GM21515 (cell line): ENCODE data around the gene RPS15.
A peak's percentile ranks its signal among the peaks of the same experiment; 100 is the strongest.
"Not testable (repeated sequence)": the region's sequence is repeated elsewhere in the genome, so short reads cannot be mapped to it uniquely, and the experiment has no call there.

Experiments
- ATAC-seq: cut with Tn5 transposase; IDR thresholded peaks from one replicate; pipeline ENCODE4 v1.9.1; 2021; ENCODE audit not compliant: unreplicated experiment

The RPS15 gene

GRCh38 chr19:1433119-1434039 lies 4.8 kb upstream of the RPS15 start:
- ATAC-seq, result no peak

GRCh38 chr19:1434040-1434366 lies 4.2 kb upstream of the RPS15 start:
- ATAC-seq, result no peak

DNA sequence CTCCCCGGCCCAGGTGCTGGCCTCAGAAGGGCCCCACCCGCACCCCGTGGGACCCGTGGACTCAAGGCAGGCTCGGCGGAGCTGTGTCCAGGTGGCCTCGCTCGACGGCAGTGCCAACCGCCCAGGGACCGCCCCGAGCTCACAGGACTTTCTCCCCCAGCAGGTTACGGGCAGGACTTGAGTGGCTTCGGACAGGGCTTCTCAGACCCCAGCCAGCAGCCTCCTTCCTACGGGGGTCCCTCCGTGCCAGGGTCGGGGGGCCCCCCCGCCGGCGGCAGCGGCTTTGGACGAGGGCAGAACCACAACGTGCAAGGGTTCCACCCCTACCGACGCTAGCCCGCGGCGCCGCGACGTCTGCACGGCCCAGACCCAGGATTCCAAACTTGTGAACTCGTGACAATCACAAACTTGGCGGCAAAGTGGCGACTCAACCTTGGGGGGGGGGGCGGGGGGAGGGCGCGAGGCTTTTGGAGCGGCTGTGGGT lies 3.6 kb upstream of the RPS15 start:
- no peak for ATAC-seq

DNA sequence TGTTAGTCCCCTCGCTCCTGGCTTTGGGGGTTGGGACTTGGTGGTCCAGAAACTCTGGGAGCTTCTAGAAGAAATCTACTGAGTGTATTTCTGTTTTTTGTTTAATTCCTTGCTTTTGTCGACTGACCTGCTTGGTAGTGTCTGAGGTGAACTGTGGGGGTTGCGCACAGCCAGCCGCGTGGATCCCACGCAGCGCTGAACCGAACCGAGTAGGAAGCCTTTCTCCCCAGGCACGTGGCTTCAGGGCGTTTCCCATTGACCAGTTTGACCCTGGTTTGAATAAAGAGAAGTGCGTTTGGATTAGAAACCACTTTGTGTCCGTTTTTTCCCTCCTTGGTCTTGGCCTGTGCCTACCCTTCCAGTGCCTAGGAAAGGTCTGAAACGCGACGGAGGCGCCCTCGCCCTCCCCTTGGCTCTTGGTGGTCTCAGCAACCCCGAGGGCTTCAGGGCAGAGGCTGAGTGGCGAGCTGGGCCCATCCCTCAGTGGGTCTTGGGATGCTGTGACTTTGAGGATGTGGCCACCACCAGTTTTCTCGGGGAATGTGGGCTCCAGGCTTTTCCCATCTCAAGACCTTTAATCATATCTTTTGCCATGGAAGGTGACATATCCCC lies 2.7 kb upstream of the RPS15 start:
- no peak for ATAC-seq

- no peak for ATAC-seq
Observed at GRCh38 chr19:1437609-1438008, 587 bp upstream of the RPS15 start.

GRCh38 chr19:1438933-1439354 lies 748 bp downstream of the RPS15 start:
- peak; percentile 9 for ATAC-seq

DNA sequence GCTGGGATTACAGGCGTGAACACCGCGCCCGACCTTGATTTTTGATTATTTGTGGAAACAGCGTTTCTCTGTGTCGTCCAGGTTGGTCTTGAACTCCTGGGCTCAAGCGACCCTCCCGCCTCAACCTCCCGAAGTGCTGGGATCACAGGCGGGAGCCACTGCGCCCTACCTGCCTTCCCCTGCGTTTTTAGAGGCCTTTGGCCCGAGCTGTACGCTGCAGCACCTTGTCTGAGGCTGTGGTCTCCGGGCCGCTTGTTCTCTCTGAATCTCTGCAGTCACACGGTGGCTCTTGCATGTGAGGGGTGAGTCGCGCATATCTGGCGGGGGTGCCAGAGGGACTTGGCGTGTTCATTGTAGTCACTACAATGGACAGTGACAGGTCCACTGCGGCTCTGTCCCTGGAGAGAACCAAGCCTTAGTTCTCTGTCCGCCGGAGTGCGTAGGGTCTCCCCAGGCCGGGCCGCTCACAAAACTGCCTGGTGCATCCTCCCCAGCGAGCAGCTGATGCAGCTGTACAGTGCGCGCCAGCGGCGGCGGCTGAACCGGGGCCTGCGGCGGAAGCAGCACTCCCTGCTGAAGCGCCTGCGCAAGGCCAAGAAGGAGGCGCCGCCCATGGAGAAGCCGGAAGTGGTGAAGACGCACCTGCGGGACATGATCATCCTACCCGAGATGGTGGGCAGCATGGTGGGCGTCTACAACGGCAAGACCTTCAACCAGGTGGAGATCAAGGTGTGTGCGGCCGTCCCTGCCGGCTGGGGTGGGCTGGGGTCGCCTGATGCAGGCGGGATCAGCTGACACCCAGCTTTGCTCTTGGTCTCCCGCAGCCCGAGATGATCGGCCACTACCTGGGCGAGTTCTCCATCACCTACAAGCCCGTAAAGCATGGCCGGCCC lies 1.6 kb downstream of the RPS15 start:
- not testable (repeated sequence) for ATAC-seq

GRCh38 chr19:1440418-1440801 lies 2.2 kb downstream of the RPS15 start:
- ATAC-seq, result no peak

- ATAC-seq, result no peak
Observed at GRCh38 chr19:1441022-1441426, 2.8 kb downstream of the RPS15 start.

- no peak for ATAC-seq
Observed at GRCh38 chr19:1441677-1442438, 3.7 kb downstream of the RPS15 start.

DNA sequence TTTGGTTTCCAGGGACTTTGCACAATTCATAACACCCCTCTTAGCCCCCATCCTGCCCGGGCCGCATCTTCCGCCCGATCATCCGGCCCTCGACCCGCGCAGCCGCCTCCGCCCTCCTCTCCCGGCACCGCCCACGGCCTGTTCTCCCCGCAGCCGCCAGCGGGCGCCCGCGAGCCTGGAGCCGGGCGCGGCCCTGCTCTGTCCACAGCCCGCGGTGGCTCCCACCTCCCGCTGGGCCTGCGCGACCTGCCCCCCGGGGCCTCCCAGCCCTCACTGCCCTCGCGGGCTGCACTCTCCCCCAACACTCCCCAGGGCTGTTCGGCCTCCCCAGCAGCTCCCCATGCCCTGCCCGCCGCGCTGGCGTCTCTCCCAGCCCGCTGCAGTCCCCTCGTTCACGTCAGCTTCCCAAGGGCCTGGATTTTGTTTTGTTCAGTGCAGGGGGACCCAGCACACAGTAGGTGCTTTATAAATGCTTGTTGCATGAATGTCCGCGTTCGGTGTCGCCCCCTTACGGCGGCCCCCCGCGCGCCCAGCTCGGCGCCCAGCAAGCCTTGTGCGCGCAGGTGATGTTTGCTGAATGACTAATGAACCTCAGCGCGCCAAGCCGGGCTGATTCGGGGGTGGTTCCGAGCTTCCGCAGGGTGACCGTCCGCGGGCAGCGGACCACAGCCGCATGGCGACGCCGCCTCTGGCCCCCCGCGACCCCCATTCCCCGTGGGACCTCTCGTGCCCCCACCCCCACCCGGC lies 7.2 kb downstream of the RPS15 start:
- ATAC-seq, result peak; percentile 59

DNA sequence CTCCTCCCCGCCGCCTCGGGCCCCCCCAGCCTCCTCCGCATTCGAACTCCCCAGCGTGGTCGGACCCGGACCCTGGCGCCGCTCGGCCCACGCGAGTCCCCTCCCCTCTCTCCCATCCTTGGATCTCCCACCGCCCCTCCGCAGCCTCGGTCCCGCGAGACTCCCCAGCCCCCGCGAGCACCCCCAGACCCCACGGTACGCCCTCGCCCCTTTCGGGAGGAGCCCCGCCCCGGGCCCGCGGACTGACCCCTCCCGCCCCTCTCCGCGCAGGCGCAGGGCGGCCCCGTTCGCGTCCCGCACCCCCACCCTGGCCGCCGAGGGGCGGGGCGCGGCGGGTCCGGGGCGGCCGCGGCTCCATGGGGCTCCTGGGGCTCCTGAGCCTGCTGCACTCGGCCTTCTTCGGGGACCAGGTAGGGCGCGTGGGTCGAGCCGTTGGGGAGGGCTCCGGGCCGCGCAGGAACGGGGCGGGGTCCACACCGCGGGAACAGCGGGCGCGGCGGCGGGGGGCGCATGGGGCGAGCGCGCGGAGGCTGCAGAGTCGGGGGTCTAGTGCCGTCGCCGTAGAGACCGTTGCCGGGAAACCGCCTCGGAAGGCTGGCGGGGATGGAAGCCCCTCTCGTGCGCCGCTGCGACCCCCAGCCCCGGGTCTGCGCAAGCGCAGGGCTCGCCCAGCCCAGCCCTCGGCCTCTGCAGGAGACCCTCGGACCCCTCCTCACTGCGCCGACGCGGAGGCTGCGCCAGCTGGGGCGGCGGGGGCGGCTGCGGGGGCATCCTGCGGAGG lies 7.9 kb downstream of the RPS15 start:
- ATAC-seq, result no peak

GRCh38 chr19:1446713-1447481 lies 8.7 kb downstream of the RPS15 start:
- no peak for ATAC-seq

DNA sequence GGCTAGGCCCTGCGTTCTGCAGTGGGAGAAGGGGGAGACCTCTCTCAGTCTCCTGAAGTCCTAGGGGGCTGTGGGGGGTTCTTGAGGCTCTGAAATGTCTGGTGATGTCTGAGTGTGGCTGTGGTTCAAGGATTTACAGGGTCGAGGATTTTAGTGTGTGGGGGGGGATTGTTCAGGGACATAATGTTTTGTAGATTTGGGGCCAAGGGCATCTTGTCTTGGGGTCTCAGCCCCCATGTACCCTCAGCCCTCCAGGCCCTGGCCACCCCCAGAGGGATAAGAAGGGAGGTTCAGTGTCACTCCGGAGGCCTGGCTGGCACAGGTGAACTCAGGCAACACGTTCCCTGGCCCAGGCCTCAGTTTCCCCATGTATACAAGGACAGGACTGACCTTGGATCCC lies 9.3 kb downstream of the RPS15 start:
- no peak for ATAC-seq

- ATAC-seq, result no peak
Observed at GRCh38 chr19:1447944-1448343, 9.7 kb downstream of the RPS15 start.

- ATAC-seq, result no peak
Observed at GRCh38 chr19:1449467-1450442, 11.6 kb downstream of the RPS15 start, which contains the start of gene APC2. APC2 (plus strand) TSS chr19:1450121; CDS start chr19:1453002, 2,881 bp downstream.
